H1 (cell line): ENCODE results near the gene PRDM1. TPM values are rescaled to one million over a fixed set of nuclear protein-coding genes. Genes with fewer than 3 reads are reported as not detected.
A peak's percentile ranks its signal among the peaks of the same experiment; 100 is the strongest.

Experiments
- CTCF ChIA-PET: fragments of 300-600 bp; sonication (Branson Sonifier 250); formaldehyde crosslinking; loops from one replicate; lab custom pipeline; 2021; ENCODE audit not compliant: partially characterized antibody; lab: Charles Lee
- POLR2A ChIA-PET: fragments of 300-600 bp; sonication (Branson Sonifier 250); formaldehyde crosslinking; loops from one replicate; lab custom pipeline; 2021; ENCODE audit warnings: inconsistent platforms; ENCODE audit not compliant: partially characterized antibody; lab: Charles Lee
- DNase-seq, 2 experiments: peaks; one replicate each; pipeline versions ENCODE4 v3.0.0 to v3.0.0-alpha.2; 2010 to 2022; ENCODE audit warnings: low spot score in 2 of 2, low read depth in 1 of 2, mixed read lengths in 1 of 2
- FAIRE-seq: peaks from 2 replicates; lab custom pipeline; 2011; peaks lifted over from hg19 to GRCh38; lab: Jason Lieb, UNC
- H2AFZ ChIP-seq: 2 replicates; pipeline ENCODE4 v1.8.1; 2012; ENCODE audit warnings: low read length, inconsistent platforms
- H2AK5ac ChIP-seq: 2 replicates; pipeline ENCODE4 v1.6.1; 2013; ENCODE audit warnings: low read depth, low read length
- H2BK120ac ChIP-seq: replicated peaks from 2 replicates; pipeline ENCODE3; 2013; ENCODE audit warnings: low read depth, low read length, inconsistent platforms
- H2BK12ac ChIP-seq: 2 replicates; pipeline ENCODE4 v1.6.1; 2013; ENCODE audit warnings: low read depth, low read length
- H2BK15ac ChIP-seq: 2 replicates; pipeline ENCODE4 v1.6.1; 2013; ENCODE audit warnings: low read length
- H2BK20ac ChIP-seq: 2 replicates; pipeline ENCODE4 v1.6.1; 2013; ENCODE audit warnings: low read length
- H2BK5ac ChIP-seq: 2 replicates; pipeline ENCODE4 v1.6.1; 2013; ENCODE audit warnings: low read depth, low read length
- H3K14ac ChIP-seq: 2 replicates; pipeline ENCODE4 v1.6.1; 2013; ENCODE audit warnings: inconsistent platforms; ENCODE audit not compliant: insufficient read length
- H3K18ac ChIP-seq: 2 replicates; pipeline ENCODE4 v1.6.1; 2013; ENCODE audit warnings: low read length; ENCODE audit errors: extremely low read depth
- H3K23ac ChIP-seq: 2 replicates; pipeline ENCODE4 v1.6.1; 2013; ENCODE audit warnings: inconsistent platforms; ENCODE audit not compliant: insufficient read length
- H3K23me2 ChIP-seq: 2 replicates; pipeline ENCODE4 v1.6.1; 2013; ENCODE audit warnings: low read depth, low read length
- H3K27ac ChIP-seq: 2 replicates; pipeline ENCODE4 v1.6.1; 2011; ENCODE audit warnings: low read depth, low read length, inconsistent platforms
- H3K27me3 ChIP-seq, 4 experiments: replicated peaks in 1 of 4; 1 replicate in 1 of 4; 2 replicates in 3 of 4; pipeline versions ENCODE4 v1.6.1 to v1.8.1; 2011 to 2013; ENCODE audit warnings: low read length in 3 of 4, mild to moderate bottlenecking in 3 of 4, inconsistent platforms in 2 of 4, mixed read lengths in 2 of 4, moderate library complexity in 1 of 4; ENCODE audit not compliant: control insufficient read depth in 3 of 4, insufficient read depth in 3 of 4; ENCODE audit errors: extremely low read depth in 1 of 4
- H3K36me3 ChIP-seq, 4 experiments: 2 replicates each; pipeline versions ENCODE4 v1.6.1 to v1.8.1; 2011 to 2013; ENCODE audit warnings: mild to moderate bottlenecking in 4 of 4, low read length in 3 of 4, moderate library complexity in 2 of 4, control low read depth in 1 of 4, inconsistent platforms in 1 of 4; ENCODE audit not compliant: insufficient read depth in 4 of 4, control insufficient read depth in 2 of 4
- H3K4ac ChIP-seq: replicated peaks from 2 replicates; pipeline ENCODE3; 2013; ENCODE audit warnings: low read length, low read depth, mixed read lengths, inconsistent platforms; ENCODE audit not compliant: insufficient read length
- H3K4me1 ChIP-seq, 4 experiments: replicated peaks in 1 of 4; 1 replicate in 1 of 4; 2 replicates in 3 of 4; pipeline versions ENCODE4 v1.6.1 to v1.8.1; 2011 to 2013; ENCODE audit warnings: low read length in 3 of 4, inconsistent platforms in 2 of 4, mixed read lengths in 1 of 4; ENCODE audit not compliant: insufficient read depth in 4 of 4, control insufficient read depth in 3 of 4
- H3K4me2 ChIP-seq, 2 experiments: 2 replicates each; pipeline versions ENCODE4 v1.6.1 to v1.8.1; 2011 to 2013; ENCODE audit warnings: low read depth in 2 of 2, low read length in 2 of 2, control low read depth in 1 of 2, inconsistent platforms in 1 of 2, mild to moderate bottlenecking in 1 of 2; ENCODE audit not compliant: insufficient read depth in 1 of 2
- H3K4me3 ChIP-seq, 4 experiments: fragments of 200-600, 300-600 bp in 1 of 4; sonication (generic), shearing (Covaris generic), sonication (Bioruptor Twin) in 1 of 4; 2 replicates each; pipeline versions ENCODE4 v1.5.1 to v1.8.1; 2011 to 2016; ENCODE audit warnings: low read length in 4 of 4, low read depth in 3 of 4, control low read depth in 2 of 4, inconsistent platforms in 2 of 4, mild to moderate bottlenecking in 2 of 4, mixed read lengths in 1 of 4, moderate library complexity in 1 of 4; ENCODE audit not compliant: insufficient read depth in 2 of 4; ENCODE audit errors: extremely low read depth in 1 of 4
- H3K56ac ChIP-seq: replicated peaks from 2 replicates; pipeline ENCODE3; 2013; ENCODE audit warnings: low read depth, mild to moderate bottlenecking, mixed read lengths, low read length, inconsistent platforms; ENCODE audit not compliant: insufficient read length
- H3K79me1 ChIP-seq: 2 replicates; pipeline ENCODE4 v1.6.1; 2013; ENCODE audit warnings: low read depth, low read length, control low read depth
- H3K79me2 ChIP-seq, 2 experiments: 2 replicates each; pipeline versions ENCODE4 v1.6.1 to v1.8.1; 2012 to 2013; ENCODE audit warnings: low read length in 2 of 2, mild to moderate bottlenecking in 2 of 2, inconsistent platforms in 1 of 2; ENCODE audit not compliant: insufficient read depth in 2 of 2, control insufficient read depth in 1 of 2
- H3K9ac ChIP-seq, 4 experiments: replicated peaks in 1 of 4; 1 replicate in 1 of 4; 2 replicates in 3 of 4; pipeline versions ENCODE4 v1.6.1 to v1.8.1; 2011 to 2013; ENCODE audit warnings: low read depth in 3 of 4, low read length in 3 of 4, control low read depth in 2 of 4, mild to moderate bottlenecking in 2 of 4, moderate library complexity in 2 of 4, inconsistent platforms in 1 of 4; ENCODE audit errors: extremely low read depth in 1 of 4
- H3K9me3 ChIP-seq, 2 experiments: 2 replicates each; pipeline versions ENCODE4 v1.6.1 to v1.8.1; 2012 to 2013; ENCODE audit warnings: mild to moderate bottlenecking in 2 of 2, moderate library complexity in 2 of 2, control low read depth in 1 of 2, inconsistent platforms in 1 of 2, low read depth in 1 of 2, low read length in 1 of 2, mixed read lengths in 1 of 2; ENCODE audit not compliant: insufficient read depth in 2 of 2
- H4K20me1 ChIP-seq, 2 experiments: replicated peaks in 1 of 2; 2 replicates each; pipeline versions ENCODE3 to v1.8.1; 2011 to 2013; ENCODE audit warnings: inconsistent platforms in 2 of 2, low read length in 2 of 2, mild to moderate bottlenecking in 1 of 2; ENCODE audit not compliant: insufficient read depth in 2 of 2, control insufficient read depth in 1 of 2
- H4K5ac ChIP-seq: 2 replicates; pipeline ENCODE4 v1.6.1; 2013; ENCODE audit warnings: low read length, low read depth, mixed read lengths, inconsistent platforms; ENCODE audit not compliant: insufficient read length
- H4K8ac ChIP-seq: 2 replicates; pipeline ENCODE4 v1.8.0; 2013; ENCODE audit warnings: mild to moderate bottlenecking, moderate library complexity, low read length, inconsistent platforms; ENCODE audit not compliant: insufficient read depth; ENCODE audit errors: extremely low read depth
- H4K91ac ChIP-seq: replicated peaks from 2 replicates; pipeline ENCODE3; 2013; ENCODE audit warnings: low read length, mixed read lengths, inconsistent platforms; ENCODE audit not compliant: insufficient read length
- BRCA1 ChIP-seq: IDR thresholded peaks from 2 replicates; pipeline ENCODE4 v1.6.1; 2012; ENCODE audit warnings: low read depth, low read length, improper control_type of control experiment
- CBX5 ChIP-seq: fragments of 300-800, 300-1000 bp; sonication (generic); IDR thresholded peaks from 2 replicates; pipeline ENCODE4 v1.7.1; 2016; ENCODE audit warnings: antibody characterized with exemption, low read length, low read depth
- E2F6 ChIP-seq: IDR thresholded peaks from 2 replicates; pipeline ENCODE4 v1.6.1; 2012; ENCODE audit warnings: inconsistent platforms
- EZH2 ChIP-seq: fragments of 200-600 bp; sonication (generic); IDR thresholded peaks from 2 replicates; pipeline ENCODE4 v1.7.1; 2012; ENCODE audit warnings: low read depth, mild to moderate bottlenecking, moderate library complexity, low read length, inconsistent platforms; ENCODE audit not compliant: severe bottlenecking
- HDAC6 ChIP-seq: IDR thresholded peaks from one replicate; pipeline ENCODE4 v1.7.1; 2012; ENCODE audit warnings: low read depth, mild to moderate bottlenecking, inconsistent platforms, low read length, moderate library complexity
- JUN ChIP-seq: IDR thresholded peaks from 2 replicates; pipeline ENCODE4 v1.6.1; 2011; ENCODE audit warnings: low read depth, mild to moderate bottlenecking, improper control_type of control experiment, low read length
- PHF8 ChIP-seq: fragments of 200-600 bp; sonication (generic); conservative IDR thresholded peaks from 2 replicates; pipeline ENCODE4 v1.7.1; 2012; ENCODE audit warnings: low read depth, mild to moderate bottlenecking, inconsistent platforms, low read length, moderate library complexity
- RBBP5 ChIP-seq: IDR thresholded peaks from 2 replicates; pipeline ENCODE4 v1.7.1; 2012; ENCODE audit warnings: low read depth, mild to moderate bottlenecking, inconsistent platforms, low read length, moderate library complexity, borderline replicate concordance
- SRF ChIP-seq: IDR thresholded peaks from 2 replicates; pipeline ENCODE4 v1.6.1; 2011; ENCODE audit warnings: mild to moderate bottlenecking, low read depth, low read length, moderate library complexity
- YY1 ChIP-seq: IDR thresholded peaks from 2 replicates; pipeline ENCODE4 v1.6.1; 2011; ENCODE audit warnings: low read depth, mild to moderate bottlenecking, low read length
- WGBS, 2 experiments: shearing (Covaris generic) in 1 of 2; methylation state at CpG; one replicate each; pipeline versions ENCODE4 v1.1.6 to v1.1.7; 2013 to 2015; ENCODE audit warnings: low lambda C conversion rate in 2 of 2, mixed read lengths in 2 of 2, inconsistent platforms in 1 of 2, low coverage in 1 of 2, missing lambda C conversion rate in 1 of 2; ENCODE audit not compliant: insufficient replicate concordance in 2 of 2, insufficient coverage in 1 of 2, insufficient read length in 1 of 2; ENCODE audit errors: extremely low coverage in 1 of 2, missing lambda C conversion rate in 1 of 2; 5-methylcytosine and 5-hydroxymethylcytosine counted together
- polyA plus RNA-seq, 7 experiments: library from polyadenylated mRNA; depleted of rRNA in 3 of 7; stranded (reverse) in 5 of 7; unstranded in 2 of 7; fragments of >200 nt in 5 of 7; fragments of 200-250 nt in 2 of 7; gene quantifications; 1 replicate in 5 of 7; 2 replicates in 1 of 7; 4 replicates in 1 of 7; pipeline versions ENCODE4 v1.2.1 to v1.2.3, GENCODE V29; 2011 to 2013; ENCODE audit warnings: missing spikeins in 2 of 7, mixed read lengths in 2 of 7
- total RNA-seq: library from RNA; stranded (reverse); fragmentation: NEBNext Ultra II Directional; extraction: Animal tissue kit (Norgen Biotek cat#: 25700); gene quantifications from 2 replicates; pipeline ENCODE4 v1.2.1, GENCODE V29; 2021
- TF ChIP-seq, protein P1 (sequence below): IDR thresholded peaks from 2 replicates; pipeline ENCODE4 v1.6.1; 2011; ENCODE audit warnings: low read depth, mild to moderate bottlenecking, low read length; ENCODE audit not compliant: insufficient read depth

PRDM1 gene
- total and polyA plus RNA-seq, 2 of the 8 experiments (the other 6 are each of a cell fraction or from before 2014, with no cell fraction given) = 0.21 to 0.74 TPM

DNA sequence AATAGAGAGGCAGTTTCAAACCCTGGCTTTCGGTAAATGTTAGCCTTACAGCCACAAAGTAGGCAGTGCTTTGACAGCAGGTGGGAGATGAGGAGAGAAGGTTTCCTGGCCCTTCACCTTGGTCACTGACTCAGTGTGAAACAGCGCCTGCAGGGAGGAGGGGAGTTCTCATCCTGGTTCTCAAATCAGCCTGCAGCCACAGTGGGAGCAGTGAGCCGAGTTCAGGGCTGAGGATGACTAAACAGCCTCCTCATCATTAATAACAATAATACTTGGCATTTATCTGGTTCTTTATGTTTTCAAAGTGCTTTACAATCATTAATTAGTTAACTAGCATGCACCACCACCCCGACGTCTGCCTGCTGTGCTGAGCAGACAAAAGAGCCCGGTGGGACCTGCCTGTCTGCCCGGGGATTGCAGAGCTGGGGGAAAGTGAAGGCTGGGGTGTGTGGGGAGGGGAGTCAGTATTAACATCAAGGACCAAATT is 59.6 kb downstream of the PRDM1 start:
- no peak for FAIRE-seq
- TF ChIP-seq JUN = no peak
- no peak for TF ChIP-seq CBX5
- TF ChIP-seq BRCA1 = no peak
- no peak for TF ChIP-seq E2F6
- TF ChIP-seq EZH2 = no peak
- no peak for TF ChIP-seq YY1
- no peak for TF ChIP-seq HDAC6
- TF ChIP-seq PHF8 = no peak
- no peak for TF ChIP-seq SRF
- TF ChIP-seq RBBP5 = no peak
- TF ChIP-seq, protein P1, sequence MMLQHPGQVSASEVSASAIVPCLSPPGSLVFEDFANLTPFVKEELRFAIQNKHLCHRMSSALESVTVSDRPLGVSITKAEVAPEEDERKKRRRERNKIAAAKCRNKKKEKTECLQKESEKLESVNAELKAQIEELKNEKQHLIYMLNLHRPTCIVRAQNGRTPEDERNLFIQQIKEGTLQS = no peak

More for the DNA sequence above, 59.6 kb downstream of the PRDM1 start:
- Histone ChIP-seq H2BK15ac (no peak overlapping the region), H4K5ac (no peak overlapping the region), H4K91ac (no peak overlapping the region), H3K9me3 (no peaks in the 10 kb centered on the region), H2BK5ac (0 out of 2 replicates have a peak overlapping the region, but pooled peaks have one; percentile 17), H4K8ac (no peak overlapping the region), H2BK120ac (no peak overlapping the region), H3K36me3 (no peaks in the 10 kb centered on the region), H3K4me1 (peaks cover 0 to 8% (median 7%) of the 10 kb centered on the region in 4 experiments; a peak in 4 of 7 replicates), H2AK5ac (no peak overlapping the region), H4K20me1 (no peaks in the 10 kb centered on the region), H2BK12ac (no peak overlapping the region), H3K18ac (no peak overlapping the region; the same call in 1 of the 2 replicates), H3K4ac (no peak overlapping the region), H3K79me2 (no peaks in the 10 kb centered on the region), H3K79me1 (no peaks in the 10 kb centered on the region), H3K4me2 (peak overlapping the region in 1 of 2 experiments; percentile 50; a peak in 2 of 4 replicates), H2BK20ac (no peak overlapping the region), H3K4me3 (no peak overlapping the region), H3K56ac (no peak overlapping the region), H3K9ac (no peak overlapping the region), H3K27me3 (no peaks in the 10 kb centered on the region), H3K27ac (no peak overlapping the region), H2AFZ (peak overlapping the region; percentile 89), H3K23me2 (peaks cover 3% of the 10 kb centered on the region; the same call in 1 of the 2 replicates), H3K14ac (no peak overlapping the region), H3K23ac (no peak overlapping the region)
- WGBS, 2 experiments = 45% methylated on average over 7 of the region's 7 CpGs; no CpG with 5 or more reads in 1 of the 2 experiments
- ChIA-PET CTCF (interaction anchor here (0.9 to 2.1 kb wide), 5 partner anchors 9 to 77 kb away, joined by 3 to 7 read pairs (median 4); no protein-coding TSS in a partner anchor), POLR2A (no interaction called here)
- no peak for DNase-seq
